ENCODE measurements around the gene ASB18.

Gene ASB18

DNA sequence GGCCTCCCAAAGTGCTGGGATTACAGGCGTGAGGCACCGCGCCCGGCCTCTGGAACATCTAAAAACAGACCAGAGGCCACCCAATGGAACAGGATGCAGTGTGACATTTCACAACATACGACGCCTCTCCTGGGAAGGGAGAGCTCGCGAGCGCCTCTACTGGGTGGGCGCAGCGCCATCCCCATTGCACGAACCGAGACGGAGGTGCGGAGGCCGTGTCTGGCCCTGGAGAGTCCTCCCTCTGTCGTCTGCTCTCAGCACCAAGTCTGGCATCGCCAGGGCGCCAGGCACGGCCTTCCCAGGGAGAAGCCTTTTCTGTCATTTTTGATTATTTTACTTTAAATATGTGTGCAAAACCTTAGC lies 86.6 kb downstream of the ASB18 start:
- Histone ChIP-seq H3K9me3 (ENCODE audit: control insufficient read depth, low read length) (no peaks in the 10 kb centered on the region), H3K9ac (no peak overlapping the region), H3K27ac (no peak overlapping the region), H3K4me1 (peaks cover 2% of the 10 kb centered on the region), H3K79me2 (no peaks in the 10 kb centered on the region), H3K36me3 (ENCODE audit: control insufficient read depth, insufficient read depth, low read length) (no peaks in the 10 kb centered on the region), H3K27me3 (ENCODE audit: control insufficient read depth, insufficient read depth, low read length) (peaks cover 17% of the 10 kb centered on the region), H3K4me3 (ENCODE audit: low read depth, low read length) (peak overlapping the region; percentile 4), H3K4me2 (ENCODE audit: low read length) (peak overlapping the region; percentile 43), H2AFZ (no peak overlapping the region)
- TF ChIP-seq, protein P1, sequence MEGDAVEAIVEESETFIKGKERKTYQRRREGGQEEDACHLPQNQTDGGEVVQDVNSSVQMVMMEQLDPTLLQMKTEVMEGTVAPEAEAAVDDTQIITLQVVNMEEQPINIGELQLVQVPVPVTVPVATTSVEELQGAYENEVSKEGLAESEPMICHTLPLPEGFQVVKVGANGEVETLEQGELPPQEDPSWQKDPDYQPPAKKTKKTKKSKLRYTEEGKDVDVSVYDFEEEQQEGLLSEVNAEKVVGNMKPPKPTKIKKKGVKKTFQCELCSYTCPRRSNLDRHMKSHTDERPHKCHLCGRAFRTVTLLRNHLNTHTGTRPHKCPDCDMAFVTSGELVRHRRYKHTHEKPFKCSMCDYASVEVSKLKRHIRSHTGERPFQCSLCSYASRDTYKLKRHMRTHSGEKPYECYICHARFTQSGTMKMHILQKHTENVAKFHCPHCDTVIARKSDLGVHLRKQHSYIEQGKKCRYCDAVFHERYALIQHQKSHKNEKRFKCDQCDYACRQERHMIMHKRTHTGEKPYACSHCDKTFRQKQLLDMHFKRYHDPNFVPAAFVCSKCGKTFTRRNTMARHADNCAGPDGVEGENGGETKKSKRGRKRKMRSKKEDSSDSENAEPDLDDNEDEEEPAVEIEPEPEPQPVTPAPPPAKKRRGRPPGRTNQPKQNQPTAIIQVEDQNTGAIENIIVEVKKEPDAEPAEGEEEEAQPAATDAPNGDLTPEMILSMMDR (IDR thresholded peaks at IDR 0.05), result no peak

DNA sequence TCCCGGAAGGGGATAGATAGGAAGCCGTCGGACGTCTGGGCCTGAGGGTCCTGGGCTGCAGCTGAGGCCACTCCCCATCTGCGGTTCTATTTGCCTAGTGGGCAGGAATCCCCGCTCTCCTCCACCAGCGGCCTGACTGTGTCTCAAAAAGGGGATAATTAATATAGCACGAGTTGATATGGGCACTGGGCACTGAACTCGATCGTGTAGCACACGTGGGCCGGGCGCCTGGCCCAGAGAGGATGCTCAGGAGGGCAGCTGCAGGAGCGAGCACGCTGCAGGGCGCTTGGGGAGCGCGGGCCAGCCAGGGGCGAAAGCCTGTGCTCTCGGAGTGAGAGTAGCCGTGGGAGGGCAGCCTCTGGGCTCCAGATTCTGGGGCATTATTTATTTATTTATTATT lies 87.3 kb downstream of the ASB18 start:
- H3K27ac ChIP-seq, result no peak overlapping the region
- no peak overlapping the region for H3K4me2 ChIP-seq (ENCODE audit: low read length)
- H2AFZ ChIP-seq, result no peak overlapping the region
- H3K27me3 ChIP-seq (ENCODE audit: control insufficient read depth, insufficient read depth, low read length), result peaks cover 17% of the 10 kb centered on the region
- no peaks in the 10 kb centered on the region for H3K9me3 ChIP-seq (ENCODE audit: control insufficient read depth, low read length)
- no peaks in the 10 kb centered on the region for H3K79me2 ChIP-seq
- no peak overlapping the region for H3K4me3 ChIP-seq (ENCODE audit: low read depth, low read length)
- TF ChIP-seq, protein P1 (IDR thresholded peaks at IDR 0.05), result no peak
- peaks cover 2% of the 10 kb centered on the region for H3K4me1 ChIP-seq
- no peaks in the 10 kb centered on the region for H3K36me3 ChIP-seq (ENCODE audit: control insufficient read depth, insufficient read depth, low read length)
- no peak overlapping the region for H3K9ac ChIP-seq

DNA sequence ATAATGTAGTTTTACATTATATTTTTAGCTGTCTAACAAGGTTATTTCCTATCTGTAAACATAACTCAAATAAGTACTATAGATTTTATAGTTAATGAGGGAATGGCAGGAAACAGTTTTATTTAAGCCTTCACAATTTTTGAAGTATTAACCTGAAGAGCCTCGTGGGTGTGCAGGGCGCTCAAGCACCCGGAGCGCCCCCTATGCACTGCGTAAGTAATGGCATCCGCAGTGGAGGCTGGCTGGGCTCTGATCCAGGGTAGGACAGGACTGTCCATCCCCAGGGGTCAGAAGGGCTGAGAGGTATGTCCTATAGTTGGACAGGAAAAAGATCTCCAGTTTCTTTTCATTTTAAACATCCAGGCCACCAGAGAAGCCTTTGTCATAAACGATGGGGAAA lies 87.8 kb downstream of the ASB18 start:
- H3K27me3 ChIP-seq (ENCODE audit: control insufficient read depth, insufficient read depth, low read length), result peaks cover 21% of the 10 kb centered on the region

DNA sequence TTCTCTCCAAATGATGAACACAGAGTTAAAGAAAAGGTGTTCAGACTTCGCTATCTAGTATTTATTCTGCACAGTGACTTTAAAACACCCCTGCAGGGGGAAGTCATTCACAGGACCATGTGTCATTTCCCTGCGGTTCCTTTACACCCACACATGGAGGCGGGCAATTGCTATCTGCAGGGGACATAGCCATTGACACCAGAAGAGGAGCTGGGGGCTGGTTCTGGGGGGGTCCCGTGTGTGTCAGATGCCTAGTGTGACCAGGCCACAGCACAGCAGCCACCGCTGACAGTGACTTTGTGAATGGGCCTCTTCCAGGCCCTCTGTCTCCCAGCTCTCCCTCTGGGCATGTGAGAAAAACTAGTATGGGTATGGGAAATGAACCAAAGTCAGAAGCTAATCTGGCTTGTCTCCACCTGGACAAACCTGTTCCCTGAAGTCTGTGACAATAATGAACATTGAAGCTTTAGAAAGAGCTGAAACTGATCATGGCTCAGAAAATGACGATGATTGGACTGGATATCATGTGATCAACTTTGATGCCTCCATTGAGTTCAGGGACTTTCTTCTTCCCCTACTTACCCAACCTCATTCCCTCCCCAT lies 88.6 kb downstream of the ASB18 start:
- Histone ChIP-seq H2AFZ (no peak overlapping the region), H3K36me3 (ENCODE audit: control insufficient read depth, insufficient read depth, low read length) (no peaks in the 10 kb centered on the region), H3K9ac (no peak overlapping the region), H3K9me3 (ENCODE audit: control insufficient read depth, low read length) (no peaks in the 10 kb centered on the region), H3K4me1 (peaks cover 2% of the 10 kb centered on the region), H3K79me2 (no peaks in the 10 kb centered on the region), H3K4me2 (ENCODE audit: low read length) (no peak overlapping the region), H3K27me3 (ENCODE audit: control insufficient read depth, insufficient read depth, low read length) (peaks cover 25% of the 10 kb centered on the region), H3K27ac (no peak overlapping the region), H3K4me3 (ENCODE audit: low read depth, low read length) (no peak overlapping the region)
- TF ChIP-seq, protein P1 (IDR thresholded peaks at IDR 0.05), result no peak

More for the DNA sequence above, 87.8 kb downstream of the ASB18 start:
- no peaks in the 10 kb centered on the region for H3K36me3 ChIP-seq (ENCODE audit: control insufficient read depth, insufficient read depth, low read length)
- no peak overlapping the region for H3K4me2 ChIP-seq (ENCODE audit: low read length)
- H3K27ac ChIP-seq, result no peak overlapping the region
- no peaks in the 10 kb centered on the region for H3K9me3 ChIP-seq (ENCODE audit: control insufficient read depth, low read length)
- no peak overlapping the region for H3K9ac ChIP-seq
- no peak overlapping the region for H2AFZ ChIP-seq
- H3K79me2 ChIP-seq, result no peaks in the 10 kb centered on the region
- TF ChIP-seq, protein P1 (IDR thresholded peaks at IDR 0.05), result peak; percentile 17
- peaks cover 2% of the 10 kb centered on the region for H3K4me1 ChIP-seq
- no peak overlapping the region for H3K4me3 ChIP-seq (ENCODE audit: low read depth, low read length)

All from parathyroid adenoma (tissue), 2 donors.